Measurements from ENCODE around the gene RPL23.

GRCh38 chr17:38869526-38870258, 16.2 kb upstream of the RPL23 start, which contains the start of gene LASP1:
- TF ChIP-seq, protein P1, sequence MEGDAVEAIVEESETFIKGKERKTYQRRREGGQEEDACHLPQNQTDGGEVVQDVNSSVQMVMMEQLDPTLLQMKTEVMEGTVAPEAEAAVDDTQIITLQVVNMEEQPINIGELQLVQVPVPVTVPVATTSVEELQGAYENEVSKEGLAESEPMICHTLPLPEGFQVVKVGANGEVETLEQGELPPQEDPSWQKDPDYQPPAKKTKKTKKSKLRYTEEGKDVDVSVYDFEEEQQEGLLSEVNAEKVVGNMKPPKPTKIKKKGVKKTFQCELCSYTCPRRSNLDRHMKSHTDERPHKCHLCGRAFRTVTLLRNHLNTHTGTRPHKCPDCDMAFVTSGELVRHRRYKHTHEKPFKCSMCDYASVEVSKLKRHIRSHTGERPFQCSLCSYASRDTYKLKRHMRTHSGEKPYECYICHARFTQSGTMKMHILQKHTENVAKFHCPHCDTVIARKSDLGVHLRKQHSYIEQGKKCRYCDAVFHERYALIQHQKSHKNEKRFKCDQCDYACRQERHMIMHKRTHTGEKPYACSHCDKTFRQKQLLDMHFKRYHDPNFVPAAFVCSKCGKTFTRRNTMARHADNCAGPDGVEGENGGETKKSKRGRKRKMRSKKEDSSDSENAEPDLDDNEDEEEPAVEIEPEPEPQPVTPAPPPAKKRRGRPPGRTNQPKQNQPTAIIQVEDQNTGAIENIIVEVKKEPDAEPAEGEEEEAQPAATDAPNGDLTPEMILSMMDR (IDR thresholded peaks at IDR 0.05; ENCODE audit: insufficient read depth, low read length) = no peak
- TF ChIP-seq SPI1 (IDR thresholded peaks at IDR 0.05; ENCODE audit: borderline replicate concordance, low read depth) (no peak), POLR2AphosphoS5 (IDR thresholded peaks at IDR 0.05; ENCODE audit: low read depth) (peak; percentile 75; the same call in 1 of the 2 replicates), GABPA (IDR thresholded peaks at IDR 0.05; ENCODE audit: low read depth) (no peak)
- TF ChIP-seq, protein P2, sequence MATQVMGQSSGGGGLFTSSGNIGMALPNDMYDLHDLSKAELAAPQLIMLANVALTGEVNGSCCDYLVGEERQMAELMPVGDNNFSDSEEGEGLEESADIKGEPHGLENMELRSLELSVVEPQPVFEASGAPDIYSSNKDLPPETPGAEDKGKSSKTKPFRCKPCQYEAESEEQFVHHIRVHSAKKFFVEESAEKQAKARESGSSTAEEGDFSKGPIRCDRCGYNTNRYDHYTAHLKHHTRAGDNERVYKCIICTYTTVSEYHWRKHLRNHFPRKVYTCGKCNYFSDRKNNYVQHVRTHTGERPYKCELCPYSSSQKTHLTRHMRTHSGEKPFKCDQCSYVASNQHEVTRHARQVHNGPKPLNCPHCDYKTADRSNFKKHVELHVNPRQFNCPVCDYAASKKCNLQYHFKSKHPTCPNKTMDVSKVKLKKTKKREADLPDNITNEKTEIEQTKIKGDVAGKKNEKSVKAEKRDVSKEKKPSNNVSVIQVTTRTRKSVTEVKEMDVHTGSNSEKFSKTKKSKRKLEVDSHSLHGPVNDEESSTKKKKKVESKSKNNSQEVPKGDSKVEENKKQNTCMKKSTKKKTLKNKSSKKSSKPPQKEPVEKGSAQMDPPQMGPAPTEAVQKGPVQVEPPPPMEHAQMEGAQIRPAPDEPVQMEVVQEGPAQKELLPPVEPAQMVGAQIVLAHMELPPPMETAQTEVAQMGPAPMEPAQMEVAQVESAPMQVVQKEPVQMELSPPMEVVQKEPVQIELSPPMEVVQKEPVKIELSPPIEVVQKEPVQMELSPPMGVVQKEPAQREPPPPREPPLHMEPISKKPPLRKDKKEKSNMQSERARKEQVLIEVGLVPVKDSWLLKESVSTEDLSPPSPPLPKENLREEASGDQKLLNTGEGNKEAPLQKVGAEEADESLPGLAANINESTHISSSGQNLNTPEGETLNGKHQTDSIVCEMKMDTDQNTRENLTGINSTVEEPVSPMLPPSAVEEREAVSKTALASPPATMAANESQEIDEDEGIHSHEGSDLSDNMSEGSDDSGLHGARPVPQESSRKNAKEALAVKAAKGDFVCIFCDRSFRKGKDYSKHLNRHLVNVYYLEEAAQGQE (IDR thresholded peaks at IDR 0.05; ENCODE audit: insufficient replicate concordance, low read depth) = no peak

Measured in HL-60 (cell line).